HS-27A (cell line): ENCODE data around the gene KCNJ15.

ENCODE experiments used
- DNase-seq: peaks from one replicate; pipeline ENCODE4 v3.0.0-alpha.2; 2012; ENCODE audit warnings: low read depth, missing footprints

The KCNJ15 gene

DNA sequence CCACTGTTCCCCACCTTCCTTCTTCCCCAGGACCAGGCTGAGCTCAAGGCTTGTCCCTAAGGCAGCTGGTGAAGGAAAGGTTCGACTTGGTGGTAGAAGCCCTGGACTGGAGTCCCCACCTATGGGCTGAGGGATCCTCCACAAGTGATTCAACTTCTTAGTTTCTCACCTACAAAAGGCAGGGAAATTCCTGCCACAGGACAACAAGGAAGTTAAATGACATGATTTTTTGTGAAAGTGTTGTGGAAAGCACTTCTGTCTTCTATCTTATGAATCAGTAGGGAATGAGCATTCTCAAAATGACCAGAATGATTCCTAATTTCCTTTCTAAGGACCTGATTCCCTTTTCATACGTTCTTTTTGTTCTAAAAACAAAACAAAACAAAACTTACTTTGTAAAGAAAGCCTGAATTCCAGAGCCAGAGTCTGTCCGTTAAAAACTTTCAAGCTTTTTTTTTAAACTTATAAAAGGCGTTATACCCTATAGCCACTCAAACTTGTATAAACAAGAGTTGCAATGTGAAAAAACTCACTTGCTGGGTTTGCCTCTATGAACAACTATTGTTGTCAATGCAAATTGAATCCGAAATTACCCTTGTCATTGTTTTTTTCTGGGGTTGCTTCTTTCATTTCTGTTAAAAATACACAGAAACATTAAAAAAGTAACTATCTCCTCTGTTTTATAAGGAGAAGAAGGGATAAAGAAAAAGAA is 12.2 kb downstream of the KCNJ15 start:
- DNase-seq = no peak

DNA sequence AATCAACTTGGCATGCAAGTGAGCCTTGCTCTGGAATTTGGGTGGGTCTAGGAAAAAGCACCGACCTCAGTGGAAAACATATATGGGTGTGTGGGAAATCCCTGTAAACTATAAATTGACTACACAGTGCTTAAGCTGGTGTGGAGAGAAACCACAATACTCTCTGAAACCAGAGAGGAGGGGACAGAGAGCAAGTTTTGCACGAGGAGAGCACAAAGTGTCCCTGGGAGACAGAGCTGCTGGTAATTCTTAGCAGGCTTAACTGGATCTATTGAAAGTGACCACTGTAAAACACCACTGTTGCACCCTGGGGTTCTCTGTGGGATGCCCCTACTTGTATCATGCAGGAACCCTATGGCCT is 12.8 kb downstream of the KCNJ15 start:
- DNase-seq = no peak

DNA sequence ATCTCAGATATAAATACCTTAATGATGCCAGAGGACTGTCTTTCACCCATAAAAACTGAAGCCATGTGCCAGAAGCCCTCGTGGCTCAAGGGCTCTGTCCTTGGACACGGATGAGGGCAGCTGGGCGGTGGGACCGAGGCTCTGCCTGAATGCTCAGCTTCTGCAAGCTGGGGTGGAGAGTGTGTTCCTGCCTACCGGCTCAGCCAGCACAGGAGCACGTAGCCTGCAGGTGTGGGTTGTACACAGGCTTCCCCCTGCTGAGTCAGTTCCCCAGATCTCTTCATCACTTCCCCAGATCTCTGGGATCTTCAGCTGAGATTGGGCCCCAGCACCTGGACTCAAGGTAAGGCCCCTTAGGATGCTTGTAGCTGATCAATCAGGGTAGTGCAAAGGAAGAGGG is 15.4 kb downstream of the KCNJ15 start:
- no peak for DNase-seq

DNA sequence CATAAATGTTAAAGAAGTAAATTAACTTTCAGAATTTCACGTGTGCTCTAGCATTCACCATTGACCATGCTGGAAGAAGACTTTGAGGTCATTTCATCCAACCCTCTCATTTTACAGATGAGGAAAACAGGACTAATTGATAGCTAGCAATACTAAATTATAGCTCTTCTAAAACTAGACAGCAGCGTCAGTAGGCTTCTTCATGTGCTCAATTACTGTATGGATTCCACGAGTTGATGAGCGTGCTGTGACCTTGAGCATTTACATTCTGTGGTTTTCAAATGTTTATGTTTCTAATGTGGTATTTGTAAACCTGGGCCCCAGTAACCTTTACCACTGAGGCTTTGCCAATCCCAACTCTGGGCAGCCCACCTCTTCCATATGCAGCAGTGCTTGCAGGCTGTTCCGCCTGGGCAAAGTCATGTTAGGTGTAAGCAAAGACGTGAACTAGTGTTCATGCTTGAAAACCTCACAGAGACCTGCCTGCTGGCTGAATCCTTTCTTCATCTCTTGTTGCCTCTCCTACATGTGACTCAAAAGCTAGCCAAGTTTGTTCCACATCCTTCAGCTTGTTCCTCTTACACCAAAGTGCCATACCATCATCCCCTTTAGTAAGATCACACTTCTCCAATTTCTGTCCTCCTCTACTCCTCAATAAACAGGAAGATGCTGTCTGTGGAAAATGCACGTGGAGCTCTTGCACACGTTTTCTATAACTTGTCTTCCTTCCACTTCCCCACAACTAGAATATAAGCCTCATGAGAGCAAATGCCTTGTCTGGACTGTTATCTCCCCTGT is 17.2 kb downstream of the KCNJ15 start:
- DNase-seq = no peak

DNA sequence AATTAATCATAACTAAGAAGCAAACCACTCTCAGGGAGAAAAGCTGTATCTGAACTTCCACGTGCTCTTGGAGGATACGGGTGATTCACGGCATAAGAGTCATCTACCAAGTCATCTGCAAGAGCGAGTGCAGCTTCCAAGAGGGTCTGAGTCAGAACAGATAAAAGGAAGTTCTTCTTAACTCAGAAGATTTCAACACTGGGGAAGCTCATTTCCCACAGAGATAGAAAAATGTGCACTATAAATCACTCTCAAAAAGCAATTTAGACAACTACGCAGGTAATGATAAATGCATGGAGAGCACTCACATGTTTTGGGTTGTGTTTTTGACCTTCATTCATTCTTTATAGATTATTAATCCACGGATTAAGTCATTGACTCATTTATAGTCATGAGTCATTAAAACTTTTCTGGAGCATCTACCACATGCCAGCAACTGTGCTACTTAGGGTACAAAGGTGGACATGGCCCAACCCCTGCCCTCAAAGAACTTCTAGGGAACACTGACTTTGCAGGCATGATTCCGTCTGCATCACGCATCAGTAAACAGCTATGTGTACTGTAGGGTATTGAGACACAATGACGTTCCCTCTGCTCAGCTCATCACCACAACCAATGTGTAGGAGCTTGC is 20.8 kb downstream of the KCNJ15 start:
- DNase-seq = peak; percentile 91

DNA sequence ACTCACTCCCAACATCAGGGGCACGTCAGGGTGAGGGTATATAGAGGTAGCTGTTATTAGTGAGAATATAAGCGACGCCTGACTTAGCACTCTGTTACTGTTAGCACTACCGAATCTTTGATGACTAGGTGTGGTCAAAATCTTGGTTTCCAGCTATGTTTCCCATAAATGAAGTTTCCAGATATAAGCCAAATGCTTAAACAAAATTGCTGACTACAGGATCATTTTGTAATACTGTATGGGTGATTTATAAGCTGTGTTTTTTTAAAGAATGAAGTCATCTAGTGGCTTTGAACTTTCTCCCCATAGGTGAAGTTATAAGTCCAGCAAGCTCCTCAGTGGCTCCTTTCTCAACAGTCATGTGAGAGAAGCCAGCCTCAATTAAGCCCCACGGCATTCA is 23.7 kb downstream of the KCNJ15 start:
- DNase-seq = no peak

DNA sequence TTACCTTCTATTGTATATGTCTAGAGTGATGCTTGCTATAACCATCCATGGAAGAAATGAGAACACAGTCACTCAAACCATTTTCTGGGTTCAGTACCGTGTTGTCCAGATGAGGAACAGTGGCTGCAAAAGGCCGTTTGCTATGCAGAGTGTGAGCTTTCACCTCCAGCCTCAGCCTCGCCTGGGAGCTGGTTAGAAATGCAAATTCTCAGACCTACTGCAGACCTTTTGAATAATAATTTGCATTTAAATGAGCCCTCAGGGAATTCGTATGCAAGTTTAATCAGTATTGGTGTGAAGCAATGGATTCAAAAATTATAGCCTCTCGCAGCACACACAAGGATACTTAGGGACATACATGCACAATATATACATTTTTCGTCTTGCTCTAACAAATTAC is 24.1 kb downstream of the KCNJ15 start:
- no peak for DNase-seq

DNA sequence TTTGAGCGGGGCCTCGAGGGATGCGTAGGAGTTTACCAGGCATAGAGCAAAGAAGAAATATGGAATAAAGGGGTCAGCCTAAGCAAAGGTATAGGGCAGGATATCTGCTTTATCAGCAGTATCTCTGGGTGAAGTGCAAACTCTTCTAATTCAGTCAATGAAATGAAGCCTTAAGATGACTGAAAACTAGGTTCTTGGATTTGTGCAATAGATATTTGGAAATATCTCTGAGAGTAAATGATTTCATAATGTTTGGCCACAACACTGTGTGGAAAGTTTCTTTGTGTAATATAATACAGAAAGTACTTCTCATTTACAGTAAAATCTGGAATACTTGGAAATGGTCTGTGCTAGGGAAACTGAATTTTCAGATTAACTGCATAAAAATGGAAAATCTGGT is 26.1 kb downstream of the KCNJ15 start:
- no peak for DNase-seq

DNA sequence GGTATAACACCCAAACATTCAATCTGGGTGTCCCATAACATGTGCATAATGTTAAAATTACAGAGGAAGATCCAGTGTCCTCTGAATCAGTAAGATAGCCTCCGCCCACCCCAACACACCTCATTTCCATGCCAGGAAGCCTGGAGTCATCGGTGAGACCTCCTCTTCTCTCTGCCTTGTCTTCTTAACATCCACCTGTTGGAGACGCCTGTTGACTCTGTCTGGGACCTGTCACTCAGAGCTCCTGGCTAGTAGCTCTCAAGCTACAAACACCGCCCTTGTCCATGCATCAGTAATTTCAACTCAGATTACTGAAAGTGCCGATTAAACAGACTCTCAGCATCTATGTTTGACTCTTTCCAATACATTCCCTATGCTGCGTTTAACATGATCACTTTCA is 27.4 kb downstream of the KCNJ15 start:
- DNase-seq = no peak

DNA sequence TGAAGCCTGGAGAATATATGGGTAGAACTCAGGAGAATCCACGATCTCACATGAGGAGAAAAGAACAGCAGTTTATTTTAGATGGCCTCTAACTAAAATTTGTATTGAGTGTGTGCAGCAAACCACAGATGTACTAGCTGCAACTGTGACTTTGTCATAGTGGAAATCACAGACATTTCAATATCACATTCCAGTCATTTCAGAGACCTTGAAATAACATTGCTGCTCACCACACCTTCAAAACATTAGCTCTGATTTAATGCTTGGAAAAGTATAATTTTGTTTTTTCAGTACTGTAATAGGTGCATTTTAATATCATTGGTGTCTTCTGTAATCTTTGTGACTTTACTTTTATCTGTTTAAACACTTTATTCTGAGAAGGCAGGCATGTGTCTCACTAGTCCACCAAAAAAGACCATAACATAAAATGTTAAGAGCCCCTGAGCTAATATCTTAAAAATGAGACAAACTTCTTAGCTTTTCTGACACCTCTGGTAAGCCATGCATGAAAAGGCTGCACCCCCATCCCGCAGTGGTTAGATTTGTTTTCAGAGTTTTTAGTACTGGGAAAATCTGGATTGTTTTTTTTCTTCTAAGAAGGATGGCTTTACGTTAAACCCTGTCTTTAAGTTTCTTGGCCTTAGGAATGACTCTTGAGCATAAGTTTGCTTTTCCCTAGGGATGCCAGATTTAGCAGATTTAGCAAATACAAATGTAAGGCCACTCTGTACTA is 30.1 kb downstream of the KCNJ15 start:
- no peak for DNase-seq

DNA sequence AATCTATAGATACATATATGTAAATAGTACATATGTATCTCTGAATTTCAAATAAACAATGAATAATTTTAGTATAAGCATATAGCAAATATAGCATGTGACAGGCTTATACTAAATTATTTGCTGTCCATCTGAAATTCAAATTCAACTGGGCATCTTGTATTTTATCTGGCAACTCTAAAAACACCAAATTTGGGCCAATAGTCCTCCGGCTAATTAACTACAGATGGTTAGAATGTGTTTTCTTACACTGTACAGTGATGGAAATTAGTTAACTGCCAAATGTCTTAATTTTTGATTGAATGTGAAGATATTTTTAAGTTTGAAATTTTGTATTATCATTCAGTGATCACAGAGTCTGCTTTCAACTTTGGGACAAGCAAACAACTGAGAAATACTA is 30.7 kb downstream of the KCNJ15 start:
- DNase-seq = no peak

DNA sequence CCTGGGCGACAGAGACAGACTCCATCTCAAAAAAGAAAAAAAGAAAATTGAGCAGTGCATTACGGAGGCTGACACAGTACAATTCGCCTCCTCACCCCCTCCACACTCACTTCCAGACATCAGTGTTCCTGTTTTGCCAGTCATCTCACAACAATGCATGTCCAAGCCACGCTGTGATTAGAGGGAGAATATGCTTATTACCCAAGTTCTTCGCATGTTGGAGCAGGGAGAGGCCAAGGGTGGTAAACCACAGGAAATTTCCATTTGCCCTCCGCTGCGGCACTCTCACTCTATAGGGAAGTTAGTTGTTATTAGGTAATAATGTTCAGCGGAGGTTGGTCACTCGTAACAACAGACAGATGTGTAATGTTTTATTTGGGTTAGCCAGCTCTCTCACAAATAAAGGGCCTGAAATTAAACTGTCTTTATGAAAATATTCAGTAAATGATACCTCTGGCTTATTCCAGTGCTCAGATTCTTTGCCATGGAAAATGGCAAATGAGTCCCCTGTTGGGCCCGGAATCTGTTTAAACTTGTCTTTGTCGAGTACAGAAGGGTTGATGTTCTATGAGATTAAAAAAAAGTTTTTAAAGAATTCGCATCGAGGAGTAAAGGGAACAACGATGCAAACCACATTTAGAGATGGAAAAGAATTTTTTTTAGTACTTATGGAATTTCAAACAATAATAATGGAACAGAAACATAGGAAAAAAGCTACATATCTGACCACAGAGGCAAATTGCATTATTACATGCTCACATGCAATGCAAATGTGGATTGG is 33.1 kb downstream of the KCNJ15 start:
- DNase-seq = peak; percentile 98

DNA sequence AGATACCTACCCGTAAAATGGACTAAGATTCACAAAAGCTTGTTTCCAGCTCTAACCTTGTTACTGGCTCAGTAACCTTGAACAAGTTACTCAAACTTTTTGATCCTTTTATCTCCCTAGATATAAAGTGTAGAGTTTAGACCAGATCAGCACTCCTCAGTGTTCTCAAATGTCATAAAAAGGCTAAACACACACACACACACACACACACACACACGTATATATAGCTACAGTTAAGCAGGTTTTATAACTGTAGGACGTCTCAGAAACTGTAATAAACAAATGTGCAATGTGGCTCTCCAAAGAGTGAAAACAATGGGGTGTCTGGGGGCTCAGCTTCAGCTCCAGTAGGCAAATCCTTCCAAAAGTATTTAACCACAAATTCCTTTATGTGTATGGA is 34.0 kb downstream of the KCNJ15 start:
- DNase-seq = no peak

DNA sequence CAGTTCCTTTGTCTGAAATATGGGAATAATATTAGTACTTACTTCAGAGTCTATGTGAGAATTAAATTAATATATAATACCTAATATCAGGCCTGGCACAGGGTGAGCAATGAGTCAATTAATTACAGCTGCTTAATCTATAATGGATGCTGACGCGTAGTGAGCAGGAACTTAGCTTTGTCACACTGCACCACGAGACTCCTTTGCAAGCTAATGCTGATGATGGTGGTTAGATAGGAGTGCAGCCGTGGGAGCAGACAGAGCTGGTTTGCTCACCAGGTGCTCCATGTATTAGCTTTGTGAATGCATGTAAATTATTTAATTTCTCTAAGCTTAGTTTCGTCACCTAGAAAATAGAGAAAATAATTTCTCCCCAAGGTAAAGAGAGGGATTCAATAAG is 35.1 kb downstream of the KCNJ15 start:
- no peak for DNase-seq

DNA sequence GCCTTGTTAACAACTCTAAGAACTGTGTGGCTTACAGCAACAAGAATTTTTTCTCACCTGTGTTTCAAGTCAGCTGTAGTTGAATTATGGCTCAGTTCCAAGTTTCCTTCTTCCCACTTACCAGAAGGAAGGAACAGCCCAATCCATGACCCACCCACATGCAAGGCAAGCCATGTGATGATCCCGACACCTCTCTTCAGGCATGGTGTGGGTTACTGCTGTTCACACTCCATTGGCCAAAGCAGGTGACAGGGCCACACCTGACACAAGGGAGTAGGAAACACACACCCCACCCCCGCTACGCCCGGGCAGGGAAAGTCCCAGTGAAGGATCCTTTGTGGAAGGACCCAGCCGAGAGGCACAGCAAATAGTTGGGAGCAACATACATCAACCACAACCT is 36.3 kb downstream of the KCNJ15 start:
- DNase-seq = no peak

DNA sequence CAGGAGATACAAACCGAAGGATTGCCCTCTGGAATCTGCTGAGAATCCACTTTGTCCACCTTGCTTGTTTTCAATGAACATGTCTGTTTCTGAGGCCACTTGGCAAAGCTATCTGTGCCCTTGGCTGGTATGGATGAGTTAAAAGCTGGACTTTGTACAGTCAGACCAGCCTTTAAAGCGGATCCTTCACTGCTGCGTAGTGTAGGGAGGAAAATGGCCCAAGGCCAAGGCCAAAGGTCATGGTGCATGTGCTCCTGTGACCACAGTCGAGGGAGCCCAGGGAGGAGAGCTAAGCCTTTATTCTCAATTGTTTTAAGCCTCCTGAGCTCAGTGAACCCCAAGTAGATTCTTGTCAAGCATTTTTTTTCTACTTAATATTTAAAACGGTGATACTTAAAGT is 37.0 kb downstream of the KCNJ15 start:
- no peak for DNase-seq

DNA sequence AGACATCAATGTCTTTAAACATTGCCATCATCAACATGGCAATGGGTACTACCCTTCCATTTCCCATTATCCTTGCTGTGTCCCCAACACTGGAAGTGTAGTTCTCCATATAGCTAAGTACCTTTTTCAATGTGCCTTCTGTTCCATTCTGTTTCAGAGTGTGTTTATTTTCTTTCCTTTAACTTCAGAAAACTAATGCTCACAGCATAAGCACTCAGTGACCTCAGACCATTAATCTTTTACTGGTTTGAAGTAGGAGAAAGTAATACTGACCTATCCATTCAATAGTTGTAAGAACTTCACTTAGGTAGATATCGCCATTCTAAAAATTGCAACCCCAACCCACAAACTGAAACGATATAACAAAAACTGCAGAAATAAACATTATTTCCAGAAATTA is 37.8 kb downstream of the KCNJ15 start:
- no peak for DNase-seq

DNA sequence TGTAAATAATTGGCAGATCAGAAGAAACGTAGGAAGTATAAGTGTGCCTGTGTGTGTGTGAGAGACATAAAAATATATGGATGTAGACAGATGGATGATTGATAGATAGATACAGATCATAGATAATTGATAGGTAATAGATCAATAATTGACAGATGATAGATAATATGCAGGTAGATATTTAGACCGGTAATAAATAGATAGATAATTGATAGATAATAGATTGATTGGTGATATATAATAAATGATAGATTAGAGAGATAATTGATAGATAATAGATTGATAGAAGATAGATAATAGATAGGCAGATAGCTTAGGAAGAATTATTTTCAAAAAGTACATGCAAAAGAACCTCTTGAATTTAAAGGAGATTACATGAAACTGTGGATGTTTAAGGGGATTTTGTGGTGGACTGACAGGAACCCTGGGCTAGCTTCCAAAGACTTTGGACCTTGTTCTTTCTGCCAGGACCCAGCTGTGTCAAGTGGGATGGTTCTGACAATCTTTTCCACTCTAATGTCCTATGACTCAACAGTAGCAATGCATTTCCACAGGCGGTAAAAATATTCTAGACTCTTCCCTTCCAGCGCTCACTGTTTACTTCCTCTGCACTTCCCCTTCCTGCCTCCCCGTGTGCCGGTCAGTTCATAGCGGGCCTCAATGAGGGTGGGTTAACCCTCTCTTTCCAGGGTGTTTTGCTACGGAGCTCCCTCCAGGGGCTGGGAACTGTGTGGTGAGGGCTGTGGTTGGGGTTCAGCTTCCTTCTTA is 39.4 kb downstream of the KCNJ15 start:
- no peak for DNase-seq

DNA sequence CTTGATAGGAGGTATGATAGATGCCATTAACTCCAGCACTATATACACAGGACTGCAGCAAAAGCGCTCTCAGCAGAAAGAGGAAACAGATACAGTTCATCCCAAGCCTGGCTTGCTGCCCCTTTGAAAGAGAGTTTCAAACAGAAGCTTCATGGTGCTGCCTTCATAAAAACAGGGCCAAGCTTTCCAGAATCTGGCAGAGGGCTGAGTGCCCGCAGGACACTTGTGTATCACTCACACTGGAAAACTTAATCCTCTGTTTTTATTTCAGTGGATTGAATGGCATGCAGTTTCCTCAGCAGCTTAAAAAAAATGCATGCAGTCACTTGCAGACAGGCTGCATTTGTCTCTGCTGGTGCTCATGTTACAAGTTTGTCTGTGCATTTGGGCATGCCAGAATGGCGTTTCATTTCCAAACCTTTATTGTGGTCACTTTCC is 40.4 kb downstream of the KCNJ15 start:
- peak; percentile 68 for DNase-seq

DNA sequence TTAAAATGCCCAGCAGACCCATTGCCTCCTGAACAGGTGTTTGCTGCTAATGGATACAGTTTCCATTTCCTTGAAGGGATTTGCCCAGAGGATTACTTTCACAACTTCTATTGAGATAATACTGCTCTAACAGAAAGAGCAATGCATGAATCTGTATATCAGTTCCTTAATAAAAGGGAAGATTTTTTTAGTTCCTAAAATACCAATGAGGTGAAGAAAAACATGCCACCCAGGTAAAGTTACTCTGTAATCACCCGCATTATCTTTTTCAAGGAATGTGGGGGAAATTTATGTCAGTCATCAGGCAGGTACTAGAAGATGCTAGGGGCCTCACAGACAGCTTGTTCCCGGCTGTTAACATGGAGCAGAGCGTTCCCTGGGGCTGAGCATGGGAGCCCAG is 41.1 kb downstream of the KCNJ15 start:
- no peak for DNase-seq

DNA sequence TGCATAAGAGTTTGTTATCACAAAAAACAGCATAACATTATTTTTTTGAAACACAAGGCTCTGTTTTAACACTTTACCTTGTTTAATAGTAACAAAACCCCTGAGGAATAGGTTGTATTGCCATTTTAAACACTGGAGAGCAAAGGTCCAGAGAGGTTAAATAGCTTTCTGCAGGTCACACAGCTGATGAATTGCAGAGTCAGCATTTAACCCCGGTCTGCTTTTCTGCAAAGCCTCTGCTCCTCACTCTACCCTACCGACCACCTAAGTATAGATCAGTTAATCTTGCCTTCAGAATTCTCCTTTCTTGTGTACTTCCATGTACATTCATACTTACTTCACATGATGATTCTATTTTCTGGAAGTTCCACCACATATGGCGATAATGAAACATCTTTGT is 42.0 kb downstream of the KCNJ15 start:
- no peak for DNase-seq
